ENCODE measurements around the gene WNT9B. TPM values are rescaled to one million over a fixed set of nuclear protein-coding genes. Genes with fewer than 3 reads are reported as not detected.

The WNT9B gene
- total RNA-seq, 3 donors from 2014 or later, result 2.0 to 2.4 TPM; not detected in 1

GRCh38 chr17:46872421-46872820, 21.0 kb downstream of the WNT9B start:
- Histone ChIP-seq H3K27me3 (no peaks in the 10 kb centered on the region), H3K4me1 (no peaks in the 10 kb centered on the region), H3K9me3 (no peaks in the 10 kb centered on the region), H3K27ac (no peak overlapping the region), H3K4me3 (no peak overlapping the region), H3K36me3 (no peaks in the 10 kb centered on the region)
- DNase-seq (ENCODE audit: low spot score in 2 of 2), result no peak
- TF ChIP-seq POLR2A (IDR thresholded peaks at IDR 0.05), result no peak
- TF ChIP-seq, protein P1, sequence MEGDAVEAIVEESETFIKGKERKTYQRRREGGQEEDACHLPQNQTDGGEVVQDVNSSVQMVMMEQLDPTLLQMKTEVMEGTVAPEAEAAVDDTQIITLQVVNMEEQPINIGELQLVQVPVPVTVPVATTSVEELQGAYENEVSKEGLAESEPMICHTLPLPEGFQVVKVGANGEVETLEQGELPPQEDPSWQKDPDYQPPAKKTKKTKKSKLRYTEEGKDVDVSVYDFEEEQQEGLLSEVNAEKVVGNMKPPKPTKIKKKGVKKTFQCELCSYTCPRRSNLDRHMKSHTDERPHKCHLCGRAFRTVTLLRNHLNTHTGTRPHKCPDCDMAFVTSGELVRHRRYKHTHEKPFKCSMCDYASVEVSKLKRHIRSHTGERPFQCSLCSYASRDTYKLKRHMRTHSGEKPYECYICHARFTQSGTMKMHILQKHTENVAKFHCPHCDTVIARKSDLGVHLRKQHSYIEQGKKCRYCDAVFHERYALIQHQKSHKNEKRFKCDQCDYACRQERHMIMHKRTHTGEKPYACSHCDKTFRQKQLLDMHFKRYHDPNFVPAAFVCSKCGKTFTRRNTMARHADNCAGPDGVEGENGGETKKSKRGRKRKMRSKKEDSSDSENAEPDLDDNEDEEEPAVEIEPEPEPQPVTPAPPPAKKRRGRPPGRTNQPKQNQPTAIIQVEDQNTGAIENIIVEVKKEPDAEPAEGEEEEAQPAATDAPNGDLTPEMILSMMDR (IDR thresholded peaks at IDR 0.05), result no peak
- TF ChIP-seq POLR2AphosphoS5 (IDR thresholded peaks at IDR 0.05), result no peak
- intact Hi-C loops (cut with DNase I; ENCODE audit: low total_unique reads), result no loop called here

DNA sequence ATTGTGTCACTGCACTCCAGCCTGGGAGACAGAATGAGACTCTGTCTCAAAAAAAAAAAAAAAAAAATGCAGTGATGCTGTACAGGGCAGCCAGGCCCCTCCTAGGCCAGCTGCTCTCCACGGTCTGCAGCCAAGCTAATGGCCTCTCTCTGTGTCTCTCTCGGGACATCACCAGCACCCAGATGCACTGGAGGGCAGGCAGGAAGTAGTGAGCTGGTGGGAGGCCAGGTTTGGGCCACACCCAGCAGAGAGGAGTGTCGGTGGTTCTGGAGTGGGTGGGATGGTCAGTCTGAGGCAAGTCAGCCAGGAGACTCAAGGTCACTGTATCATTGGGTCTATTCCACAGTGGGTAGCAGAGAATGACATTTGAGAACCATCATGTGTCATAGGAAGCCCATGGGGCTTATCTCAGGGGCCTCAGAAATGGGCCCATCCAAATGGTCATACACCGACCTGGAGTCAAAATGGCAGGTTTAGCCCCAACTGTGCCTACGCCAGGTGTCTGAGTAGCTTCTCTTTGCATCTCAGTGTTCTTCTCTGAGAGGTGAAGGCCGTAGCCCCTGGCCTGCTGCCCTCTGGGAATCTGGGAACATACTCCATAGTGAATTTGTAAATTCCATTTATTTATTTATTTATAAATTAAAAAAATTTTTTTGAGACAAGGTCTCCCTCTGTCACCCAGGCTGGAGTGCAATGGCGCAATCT, 22.7 kb downstream of the WNT9B start:
- no peak overlapping the region for H3K27ac ChIP-seq
- H3K27me3 ChIP-seq, result no peaks in the 10 kb centered on the region
- TF ChIP-seq POLR2A (IDR thresholded peaks at IDR 0.05), result no peak
- TF ChIP-seq POLR2AphosphoS5 (IDR thresholded peaks at IDR 0.05), result no peak
- TF ChIP-seq, protein P1 (IDR thresholded peaks at IDR 0.05), result no peak
- no peak overlapping the region for H3K4me3 ChIP-seq
- intact Hi-C loops (cut with DNase I; ENCODE audit: low total_unique reads), result no loop called here
- no peaks in the 10 kb centered on the region for H3K9me3 ChIP-seq
- no peaks in the 10 kb centered on the region for H3K36me3 ChIP-seq
- no peak for DNase-seq (ENCODE audit: low spot score in 2 of 2)
- no peaks in the 10 kb centered on the region for H3K4me1 ChIP-seq

DNA sequence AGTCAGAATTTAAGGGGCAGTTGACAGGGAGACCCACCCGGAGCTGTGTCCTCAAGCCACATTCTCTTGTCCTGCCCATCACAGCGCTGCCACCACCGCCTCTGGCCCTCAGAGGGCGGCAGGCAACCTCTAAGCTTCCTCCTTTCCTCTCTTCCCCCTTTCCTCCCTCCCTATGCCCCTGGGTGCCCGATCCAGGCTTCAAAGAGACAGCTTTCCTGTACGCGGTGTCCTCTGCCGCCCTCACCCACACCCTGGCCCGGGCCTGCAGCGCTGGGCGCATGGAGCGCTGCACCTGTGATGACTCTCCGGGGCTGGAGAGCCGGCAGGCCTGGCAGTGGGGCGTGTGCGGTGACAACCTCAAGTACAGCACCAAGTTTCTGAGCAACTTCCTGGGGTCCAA, 23.5 kb downstream of the WNT9B start:
- Histone ChIP-seq H3K4me1 (no peaks in the 10 kb centered on the region), H3K9me3 (no peaks in the 10 kb centered on the region), H3K27ac (no peak overlapping the region), H3K27me3 (no peaks in the 10 kb centered on the region), H3K36me3 (no peaks in the 10 kb centered on the region), H3K4me3 (no peak overlapping the region)
- TF ChIP-seq POLR2AphosphoS5 (IDR thresholded peaks at IDR 0.05), result no peak
- TF ChIP-seq, protein P1 (IDR thresholded peaks at IDR 0.05), result no peak
- no peak for TF ChIP-seq POLR2A (IDR thresholded peaks at IDR 0.05)
- intact Hi-C loops (cut with DNase I; ENCODE audit: low total_unique reads), result no loop called here
- DNase-seq (ENCODE audit: low spot score in 2 of 2), result no peak

- Histone ChIP-seq H3K27ac (no peak overlapping the region), H3K9me3 (no peaks in the 10 kb centered on the region), H3K36me3 (no peaks in the 10 kb centered on the region), H3K4me1 (no peaks in the 10 kb centered on the region), H3K27me3 (no peaks in the 10 kb centered on the region), H3K4me3 (no peak overlapping the region)
- TF ChIP-seq POLR2A (IDR thresholded peaks at IDR 0.05) (no peak), POLR2AphosphoS5 (IDR thresholded peaks at IDR 0.05) (no peak)
- TF ChIP-seq, protein P1 (IDR thresholded peaks at IDR 0.05), result no peak
- intact Hi-C loops (cut with DNase I; ENCODE audit: low total_unique reads), result no loop called here
- no peak for DNase-seq (ENCODE audit: low spot score in 2 of 2)
Observed at GRCh38 chr17:46875849-46876352, 24.5 kb downstream of the WNT9B start.

DNA sequence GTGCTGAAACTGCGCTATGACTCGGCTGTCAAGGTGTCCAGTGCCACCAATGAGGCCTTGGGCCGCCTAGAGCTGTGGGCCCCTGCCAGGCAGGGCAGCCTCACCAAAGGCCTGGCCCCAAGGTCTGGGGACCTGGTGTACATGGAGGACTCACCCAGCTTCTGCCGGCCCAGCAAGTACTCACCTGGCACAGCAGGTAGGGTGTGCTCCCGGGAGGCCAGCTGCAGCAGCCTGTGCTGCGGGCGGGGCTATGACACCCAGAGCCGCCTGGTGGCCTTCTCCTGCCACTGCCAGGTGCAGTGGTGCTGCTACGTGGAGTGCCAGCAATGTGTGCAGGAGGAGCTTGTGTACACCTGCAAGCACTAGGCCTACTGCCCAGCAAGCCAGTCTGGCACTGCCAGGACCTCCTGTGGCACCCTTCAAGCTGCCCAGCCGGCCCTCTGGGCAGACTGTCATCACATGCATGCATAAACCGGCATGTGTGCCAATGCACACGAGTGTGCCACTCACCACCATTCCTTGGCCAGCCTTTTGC, 25.0 kb downstream of the WNT9B start:
- H3K9me3 ChIP-seq, result no peaks in the 10 kb centered on the region
- intact Hi-C loops (cut with DNase I; ENCODE audit: low total_unique reads), result no loop called here
- no peak for TF ChIP-seq POLR2A (IDR thresholded peaks at IDR 0.05)
- TF ChIP-seq, protein P1 (IDR thresholded peaks at IDR 0.05), result peak in 2 of 3 donors; percentile 29 to 38

More for the DNA sequence above, 25.0 kb downstream of the WNT9B start:
- no peaks in the 10 kb centered on the region for H3K36me3 ChIP-seq
- H3K27me3 ChIP-seq, result no peaks in the 10 kb centered on the region
- no peak overlapping the region for H3K4me3 ChIP-seq
- no peaks in the 10 kb centered on the region for H3K4me1 ChIP-seq
- no peak overlapping the region for H3K27ac ChIP-seq
- DNase-seq (ENCODE audit: low spot score in 2 of 2), result no peak
